ENCODE data around the gene ACOT6.
"Not testable (repeated sequence)": the region's sequence is repeated elsewhere in the genome, so short reads cannot be mapped to it uniquely, and the experiment has no call there.

The ACOT6 gene, protein sequence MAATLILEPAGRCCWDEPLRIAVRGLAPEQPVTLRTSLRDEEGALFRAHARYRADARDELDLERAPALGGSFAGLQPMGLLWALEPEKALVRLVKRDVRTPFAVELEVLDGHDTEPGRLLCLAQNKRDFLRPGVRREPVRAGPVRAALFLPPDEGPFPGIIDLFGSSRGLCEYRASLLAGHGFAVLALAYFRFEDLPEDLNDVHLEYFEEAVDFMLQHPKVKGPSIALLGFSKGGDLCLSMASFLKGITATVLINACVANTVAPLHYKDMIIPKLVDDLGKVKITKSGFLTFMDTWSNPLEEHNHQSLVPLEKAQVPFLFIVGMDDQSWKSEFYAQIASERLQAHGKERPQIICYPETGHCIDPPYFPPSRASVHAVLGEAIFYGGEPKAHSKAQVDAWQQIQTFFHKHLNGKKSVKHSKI
- 0 to 0.07 reads per million in 2 donors for total RNA-seq

DNA sequence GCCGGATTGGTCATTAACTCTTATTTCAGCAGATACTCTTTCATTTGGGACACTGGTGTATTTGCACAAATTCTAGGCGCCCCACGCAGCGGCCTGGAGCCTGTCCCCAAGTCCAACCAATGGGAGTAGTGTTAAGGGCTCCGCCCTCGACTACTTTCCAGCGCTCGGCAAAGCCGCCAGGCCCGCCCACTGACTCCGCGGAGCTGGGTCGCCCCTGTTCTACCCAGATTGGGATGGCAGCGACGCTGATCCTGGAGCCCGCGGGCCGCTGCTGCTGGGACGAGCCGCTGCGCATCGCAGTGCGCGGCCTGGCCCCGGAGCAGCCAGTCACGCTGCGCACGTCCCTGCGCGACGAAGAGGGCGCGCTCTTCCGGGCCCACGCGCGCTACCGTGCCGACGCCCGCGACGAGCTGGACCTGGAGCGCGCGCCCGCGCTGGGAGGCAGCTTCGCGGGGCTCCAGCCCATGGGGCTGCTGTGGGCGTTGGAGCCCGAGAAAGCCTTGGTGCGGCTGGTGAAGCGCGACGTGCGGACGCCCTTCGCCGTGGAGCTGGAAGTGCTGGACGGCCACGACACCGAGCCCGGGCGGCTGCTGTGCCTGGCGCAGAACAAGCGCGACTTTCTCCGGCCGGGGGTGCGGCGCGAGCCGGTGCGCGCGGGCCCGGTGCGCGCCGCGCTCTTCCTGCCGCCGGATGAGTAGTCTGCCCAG lies at the start of gene ACOT6:
TSS of gene ACOT6 (plus strand) at position 179 of the 707 bp plus-strand sequence. CDS start at position 234, 55 bp downstream.
- DNase-seq = peak; percentile 20 to 82 (median 42)

DNA sequence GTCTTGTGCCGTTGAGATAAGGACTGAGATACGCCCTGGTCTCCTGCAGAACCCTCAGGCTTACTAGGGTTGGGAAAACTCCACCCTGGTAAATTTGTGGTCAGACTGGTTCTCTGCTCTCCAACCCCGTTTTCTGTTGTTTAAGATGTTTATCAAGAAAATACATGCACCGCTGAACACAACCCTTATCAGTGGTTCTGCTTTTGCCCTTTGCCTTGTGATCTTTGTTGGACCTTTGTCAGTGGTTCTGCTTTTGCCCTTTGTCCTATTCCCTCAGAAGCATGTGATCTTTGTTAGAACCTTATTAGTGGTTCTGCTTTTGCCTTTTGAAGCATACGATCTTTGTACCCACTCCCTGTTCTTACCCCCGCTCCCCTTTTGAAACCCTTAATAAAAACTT lies 49.6 kb upstream of the ACOT6 start:
- DNase-seq = not testable (repeated sequence)

DNA sequence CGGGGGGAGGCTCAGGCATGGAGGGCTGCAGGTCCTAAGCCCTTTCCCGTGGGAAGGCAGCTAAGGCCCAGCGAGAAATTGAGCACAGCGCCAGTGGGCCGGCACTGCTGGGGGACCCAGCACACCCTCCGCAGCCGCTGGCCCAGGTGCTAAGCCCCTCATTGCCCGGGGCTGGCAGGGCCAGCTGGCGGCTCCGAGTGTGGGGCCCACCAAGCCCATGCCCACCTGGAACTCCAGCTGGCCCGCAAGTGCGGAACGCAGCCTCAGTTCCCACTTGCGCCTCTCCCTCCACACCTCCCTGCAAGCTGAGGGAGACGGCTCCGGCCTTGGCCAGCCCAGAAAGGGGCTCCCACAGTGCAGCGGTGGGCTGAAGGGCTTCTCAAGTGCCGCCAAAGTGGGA lies 45.9 kb upstream of the ACOT6 start:
- DNase-seq = not testable (repeated sequence)

DNA sequence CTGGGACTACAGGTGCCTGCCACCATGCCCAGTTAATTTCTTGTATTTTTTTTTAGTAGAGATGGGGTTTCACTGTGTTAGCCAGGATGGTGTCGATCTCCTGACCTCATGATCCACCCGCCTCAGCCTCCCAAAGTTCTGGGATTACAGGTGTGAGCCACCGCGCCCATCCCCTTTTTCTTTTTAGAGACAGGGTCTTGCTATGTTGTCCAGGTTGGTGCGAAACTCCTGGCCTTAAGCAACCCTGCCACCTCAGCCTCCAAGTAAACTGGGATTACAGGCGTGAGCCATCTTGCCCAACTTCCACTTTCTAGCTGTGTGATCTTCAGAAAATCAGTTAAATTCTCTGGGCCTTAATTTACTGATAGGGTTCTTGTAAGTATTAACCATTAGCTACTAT lies 45.4 kb upstream of the ACOT6 start:
- DNase-seq = not testable (repeated sequence)

DNA sequence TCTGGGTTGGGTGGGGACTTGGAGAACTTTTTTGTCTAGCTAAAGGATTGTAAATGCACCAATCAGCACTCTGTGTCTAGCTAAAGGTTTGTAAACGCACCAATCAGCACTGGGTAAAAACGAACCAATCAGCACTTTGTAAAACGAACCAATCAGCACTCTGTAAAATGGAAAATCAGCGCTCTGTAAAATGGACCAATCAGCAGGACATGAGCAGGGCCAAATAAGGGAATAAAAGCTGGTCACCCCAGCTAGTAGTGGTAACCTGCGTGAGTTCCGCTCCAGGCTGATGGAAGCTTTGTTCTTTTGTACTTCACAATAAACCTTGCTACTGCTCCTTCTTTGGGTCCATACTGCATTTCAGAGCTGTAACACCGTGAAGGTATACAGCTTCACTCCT lies 45.0 kb upstream of the ACOT6 start:
- peak in 1 of 5 experiments; percentile 28 for DNase-seq

DNA sequence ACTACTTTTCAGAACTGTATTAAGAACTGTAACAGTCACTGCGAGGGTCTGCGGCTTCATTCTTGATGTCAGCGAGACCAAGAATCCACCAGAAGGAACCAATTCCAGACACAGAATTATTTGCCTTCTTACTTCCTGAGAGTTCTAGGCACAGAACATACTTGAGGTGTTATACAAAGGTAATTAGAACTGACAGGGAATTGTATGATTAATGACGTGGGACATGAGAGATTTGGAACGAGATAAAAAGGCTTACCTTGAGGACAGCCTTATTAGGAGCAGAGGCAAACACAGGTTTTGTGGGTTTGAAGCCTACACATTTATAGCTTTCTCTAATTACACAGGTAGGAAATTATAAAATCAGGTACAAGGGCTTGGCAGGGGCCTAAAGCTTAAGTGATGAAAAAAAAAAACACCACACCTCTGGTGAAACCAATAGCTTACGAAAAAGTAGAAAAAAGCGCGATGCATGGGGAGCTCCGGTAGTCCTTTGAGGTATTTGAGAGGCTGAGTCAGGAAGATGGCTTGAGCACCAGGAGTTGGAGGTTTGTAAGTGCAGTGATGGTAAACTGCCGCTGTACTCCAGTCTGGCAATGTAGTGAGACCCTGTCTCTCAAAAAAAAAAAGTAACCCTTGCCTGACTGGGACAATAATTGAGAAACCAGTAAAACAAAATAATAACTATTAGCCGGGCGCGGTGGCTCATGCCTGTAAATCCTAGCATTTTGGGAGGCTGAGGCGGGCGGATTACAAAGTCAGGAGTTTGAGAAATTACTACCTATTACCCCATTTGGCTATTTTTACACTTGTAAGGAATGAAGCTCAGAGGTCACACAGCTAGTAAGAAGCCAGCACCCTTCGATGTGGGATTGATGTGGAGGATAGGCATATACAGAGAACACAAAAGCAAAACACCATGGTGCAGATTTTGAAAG lies 44.1 kb upstream of the ACOT6 start:
- peak in 2 of 5 experiments; percentile 16 to 55 for DNase-seq

DNA sequence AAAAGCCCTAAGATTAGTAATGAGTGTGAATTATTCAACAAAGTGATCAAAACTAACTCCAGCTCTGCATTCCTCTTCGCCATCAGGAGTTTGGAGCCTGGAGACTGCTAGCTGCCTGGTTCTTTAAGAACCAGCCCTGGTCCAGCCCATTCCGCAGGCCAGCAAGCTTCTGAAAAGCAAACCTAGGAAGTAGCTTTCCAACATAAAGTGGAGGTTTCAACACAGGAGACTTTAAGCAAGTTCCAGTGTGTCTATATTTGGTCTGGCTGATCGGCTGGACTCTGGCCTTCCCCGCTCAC lies 43.5 kb upstream of the ACOT6 start:
- DNase-seq = not testable (repeated sequence)

DNA sequence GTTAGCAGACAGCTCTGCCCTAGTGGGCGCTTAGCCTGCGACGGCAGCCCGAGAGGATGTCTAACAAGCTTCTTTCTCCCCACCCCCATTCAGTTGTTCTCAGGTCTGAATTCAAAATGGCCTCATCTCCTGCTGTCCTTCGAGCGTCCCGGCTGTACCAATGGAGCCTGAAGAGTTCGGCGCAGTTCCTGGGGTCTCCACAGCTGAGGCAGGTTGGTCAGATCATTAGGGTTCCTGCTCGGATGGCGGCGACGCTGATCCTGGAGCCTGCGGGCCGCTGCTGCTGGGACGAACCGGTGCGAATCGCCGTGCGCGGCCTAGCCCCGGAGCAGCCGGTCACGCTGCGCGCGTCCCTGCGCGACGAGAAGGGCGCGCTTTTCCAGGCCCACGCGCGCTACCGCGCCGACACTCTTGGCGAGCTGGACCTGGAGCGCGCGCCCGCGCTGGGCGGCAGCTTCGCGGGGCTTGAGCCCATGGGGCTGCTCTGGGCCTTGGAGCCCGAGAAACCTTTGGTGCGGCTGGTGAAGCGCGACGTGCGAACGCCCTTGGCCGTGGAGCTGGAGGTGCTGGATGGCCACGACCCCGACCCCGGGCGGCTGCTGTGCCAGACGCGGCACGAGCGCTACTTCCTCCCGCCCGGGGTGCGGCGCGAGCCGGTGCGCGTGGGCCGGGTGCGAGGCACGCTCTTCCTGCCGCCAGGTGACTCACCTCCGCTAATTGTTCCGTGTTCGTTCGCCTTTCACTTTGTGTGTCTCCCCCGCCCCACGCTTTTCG lies 42.9 kb upstream of the ACOT6 start, which contains the start of gene ACOT2:
TSS of gene ACOT2 (plus strand) at position 29 of the 774 bp plus-strand sequence. CDS start at position 57, 28 bp downstream.
- DNase-seq = peak; percentile 38 to 88 (median 76)

DNA sequence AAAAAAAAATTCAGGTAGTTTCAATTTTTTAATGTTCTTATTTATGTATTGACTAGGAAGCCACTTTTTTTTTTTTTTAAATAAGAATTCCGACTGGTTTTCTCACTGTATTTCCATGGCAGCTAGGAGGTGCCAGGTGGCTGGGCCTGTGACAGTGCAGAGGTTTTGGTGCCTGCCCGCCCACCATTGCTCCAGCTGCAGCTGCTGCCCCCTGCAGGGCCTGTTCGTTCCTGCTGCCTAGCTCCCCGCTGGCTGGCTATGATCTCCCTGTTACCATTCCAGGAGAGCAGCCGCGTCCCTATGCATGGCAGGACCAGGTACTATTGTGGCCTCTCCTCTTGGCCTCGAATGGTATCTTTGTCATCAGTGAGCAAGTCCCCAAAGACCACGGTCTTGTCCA lies 41.4 kb upstream of the ACOT6 start:
- DNase-seq = peak in 4 of 5 experiments; percentile 49 to 56 (median 52)

DNA sequence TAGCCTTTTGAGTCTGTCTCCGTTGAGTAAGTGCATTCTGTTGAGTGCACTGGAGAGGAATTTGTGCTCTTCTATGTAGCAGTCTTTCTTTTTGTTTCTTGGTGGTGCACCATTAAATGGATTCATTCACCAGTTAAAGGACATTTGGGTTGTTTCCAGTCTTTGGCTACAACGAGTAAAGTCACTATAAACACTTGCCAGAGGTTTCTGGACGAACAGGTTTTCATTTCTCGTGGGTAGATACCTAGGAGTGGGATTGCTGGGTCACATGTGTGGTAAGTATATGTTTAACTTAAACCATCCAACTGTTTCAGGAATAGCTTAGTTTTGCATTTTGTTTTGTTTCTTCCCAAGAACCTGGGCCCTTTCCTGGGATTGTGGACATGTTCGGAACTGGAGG lies 39.3 kb upstream of the ACOT6 start:
- DNase-seq = not testable (repeated sequence)

DNA sequence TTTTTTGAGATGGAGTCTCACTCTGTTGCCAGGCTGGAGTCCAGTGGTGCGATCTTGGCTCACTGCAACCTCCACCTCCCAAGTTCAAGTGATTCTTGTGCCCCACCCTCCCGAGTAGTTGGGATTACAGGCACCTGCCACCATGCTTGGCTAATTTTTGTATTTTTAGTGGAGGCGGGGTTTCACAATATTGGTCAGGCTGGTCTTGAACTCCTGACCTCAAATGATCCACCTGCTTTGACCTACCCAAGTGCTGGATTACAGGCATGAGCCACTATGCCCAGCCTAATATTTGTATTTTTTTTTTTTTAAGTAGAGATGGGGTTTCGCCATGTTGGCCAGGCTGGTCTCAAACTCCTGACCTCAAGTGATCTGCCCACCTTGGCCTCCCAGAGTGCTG lies 38.6 kb upstream of the ACOT6 start:
- not testable (repeated sequence) for DNase-seq

DNA sequence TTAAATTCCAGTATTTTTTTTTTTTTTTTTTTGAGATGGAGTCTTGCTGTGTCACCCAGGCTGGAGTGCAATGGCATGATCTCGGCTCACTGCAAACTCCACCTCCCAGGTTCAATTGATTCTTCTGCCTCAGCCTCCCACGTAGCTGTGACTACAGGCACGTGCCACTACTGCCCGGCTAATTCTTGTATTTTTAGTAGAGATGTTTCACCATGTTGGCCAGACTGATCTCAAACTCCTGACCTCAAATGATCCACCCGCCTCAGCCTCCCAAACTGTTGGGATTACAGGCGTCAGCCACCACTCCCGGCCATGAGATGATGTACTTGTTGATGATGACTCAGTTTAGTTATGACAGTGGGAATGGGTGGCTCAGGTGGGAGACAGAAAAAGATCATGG lies 38.1 kb upstream of the ACOT6 start:
- not testable (repeated sequence) for DNase-seq

DNA sequence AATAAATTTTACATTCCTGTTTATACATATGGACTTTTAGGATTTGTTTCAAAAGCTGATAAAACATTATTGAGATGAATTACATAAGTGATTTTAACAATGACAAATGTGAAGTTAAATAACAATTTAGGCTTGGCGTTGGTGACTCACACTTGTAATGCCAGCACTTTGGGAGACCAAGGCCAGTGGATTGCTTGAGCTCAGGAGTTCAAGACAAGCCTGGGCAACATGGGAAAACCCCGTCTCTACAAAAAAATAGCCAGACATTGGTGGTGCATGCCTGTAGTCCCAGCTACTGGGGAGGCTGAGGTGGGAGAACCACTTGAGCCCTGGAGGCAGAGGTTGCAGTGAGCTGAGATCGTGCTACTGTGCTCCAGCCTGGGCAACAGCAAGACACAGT lies 35.9 kb upstream of the ACOT6 start:
- no peak for DNase-seq

DNA sequence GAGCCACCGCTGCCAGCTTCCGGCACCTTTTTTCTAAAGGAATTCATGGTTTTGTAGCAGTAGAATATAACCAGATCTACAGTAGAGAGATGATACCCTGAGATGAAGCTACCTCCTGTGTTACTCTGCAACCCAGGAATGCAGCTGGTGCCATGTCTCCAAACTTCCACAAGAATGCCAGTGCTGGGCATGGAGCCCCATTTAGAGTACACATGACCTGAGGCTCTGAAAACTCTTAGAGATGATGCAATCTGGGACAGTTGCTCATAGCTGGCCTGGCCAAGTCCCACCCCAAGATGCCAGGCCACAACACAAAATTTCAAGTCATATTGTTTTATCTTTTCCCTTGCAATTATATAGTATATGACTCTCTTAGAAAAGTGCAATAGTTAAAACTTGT lies 35.1 kb upstream of the ACOT6 start:
- not testable (repeated sequence) for DNase-seq

DNA sequence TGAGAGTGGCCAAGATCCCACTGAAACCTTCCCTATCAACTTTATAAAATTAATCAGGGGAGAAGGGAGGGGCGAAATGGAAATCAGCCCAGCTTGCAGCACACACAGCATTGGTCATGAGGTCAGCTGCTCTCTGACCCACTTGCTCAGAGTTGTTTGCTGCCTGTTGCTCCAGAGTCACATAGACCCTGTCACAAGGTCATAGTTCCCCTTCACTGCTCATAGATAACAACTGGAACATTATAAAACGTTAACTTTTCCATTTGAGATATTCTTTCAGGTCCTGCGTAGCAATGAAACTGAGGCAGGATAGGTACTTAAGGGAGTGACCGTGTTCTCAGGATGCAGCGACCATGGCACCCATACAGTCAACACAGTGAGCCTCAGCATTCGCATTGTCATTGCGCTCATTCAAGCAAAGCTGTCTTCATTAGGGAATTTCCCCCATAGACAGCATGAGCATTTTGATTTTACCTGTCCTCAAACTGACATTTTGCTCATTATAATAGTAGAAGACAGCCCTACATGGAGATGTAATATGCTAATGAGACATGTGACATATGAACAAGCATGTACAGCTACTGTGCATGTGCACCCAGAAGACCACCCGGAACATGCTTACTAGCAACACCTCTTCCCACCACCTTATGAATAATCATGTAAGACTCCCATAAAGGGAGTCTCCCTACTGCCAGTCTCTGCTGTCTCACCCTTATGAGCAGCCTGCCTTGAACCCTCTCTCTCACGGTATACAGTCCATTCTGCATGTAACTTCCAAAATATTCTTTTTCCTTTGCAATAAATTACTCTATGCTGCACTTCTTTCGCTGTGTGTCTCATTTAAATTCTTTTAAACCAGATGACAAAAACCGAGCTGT lies 30.0 kb upstream of the ACOT6 start:
- not testable (repeated sequence) for DNase-seq

DNA sequence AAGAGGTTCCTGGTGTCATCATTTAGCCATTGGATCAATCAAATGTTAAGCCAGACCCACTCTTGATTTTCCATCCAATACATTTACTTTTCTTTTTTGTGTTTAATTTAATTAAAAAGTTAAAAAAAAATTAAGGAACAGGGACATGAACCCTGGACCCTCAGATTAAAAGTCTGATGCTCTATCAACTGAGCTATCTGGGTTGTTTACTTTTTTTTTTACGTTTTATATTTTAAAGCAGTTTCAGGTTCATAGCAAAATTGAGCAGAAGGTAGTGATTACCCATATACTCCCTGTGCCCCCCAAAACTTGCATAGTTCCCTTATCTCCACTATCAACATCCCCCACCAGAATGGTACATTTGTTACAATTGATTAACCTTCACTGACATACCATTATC lies 23.6 kb upstream of the ACOT6 start:
- DNase-seq = no peak

DNA sequence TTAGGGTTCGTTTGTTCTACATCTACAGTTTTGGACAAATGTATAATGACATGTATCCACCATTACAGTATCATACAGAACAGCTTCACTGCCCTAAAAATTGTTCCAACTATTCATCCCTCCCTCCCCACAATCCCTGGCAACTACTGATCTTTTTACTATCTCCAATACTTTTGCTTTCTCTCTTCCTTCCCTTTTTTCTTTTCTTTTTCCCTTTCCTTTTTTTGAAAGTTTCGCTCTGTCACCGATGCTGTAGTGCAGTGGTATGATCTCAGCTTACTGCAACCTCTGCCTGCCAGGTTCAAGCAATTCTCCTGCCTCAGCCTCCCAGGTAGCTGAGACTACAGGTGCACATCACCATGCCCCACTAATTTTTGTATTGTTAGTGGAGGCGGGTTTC lies 23.2 kb upstream of the ACOT6 start:
- DNase-seq = no peak

DNA sequence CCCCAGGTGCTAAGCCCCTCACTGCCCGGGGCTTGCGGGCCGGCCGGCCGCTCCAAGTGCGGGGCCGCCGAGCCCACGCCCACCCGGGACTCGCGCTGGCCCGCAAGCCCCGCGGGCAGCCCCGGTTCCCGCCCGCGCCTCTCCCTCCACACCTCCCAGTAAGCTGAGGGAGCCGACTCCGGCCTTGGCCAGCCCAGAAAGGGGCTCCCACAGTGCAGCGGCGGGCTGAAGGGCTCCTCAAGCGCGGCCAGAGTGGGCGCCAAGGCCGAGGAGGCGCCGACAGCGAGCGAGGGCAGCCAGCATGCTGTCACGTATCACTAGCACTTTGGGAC lies 21.7 kb upstream of the ACOT6 start:
- not testable (repeated sequence) for DNase-seq

DNA sequence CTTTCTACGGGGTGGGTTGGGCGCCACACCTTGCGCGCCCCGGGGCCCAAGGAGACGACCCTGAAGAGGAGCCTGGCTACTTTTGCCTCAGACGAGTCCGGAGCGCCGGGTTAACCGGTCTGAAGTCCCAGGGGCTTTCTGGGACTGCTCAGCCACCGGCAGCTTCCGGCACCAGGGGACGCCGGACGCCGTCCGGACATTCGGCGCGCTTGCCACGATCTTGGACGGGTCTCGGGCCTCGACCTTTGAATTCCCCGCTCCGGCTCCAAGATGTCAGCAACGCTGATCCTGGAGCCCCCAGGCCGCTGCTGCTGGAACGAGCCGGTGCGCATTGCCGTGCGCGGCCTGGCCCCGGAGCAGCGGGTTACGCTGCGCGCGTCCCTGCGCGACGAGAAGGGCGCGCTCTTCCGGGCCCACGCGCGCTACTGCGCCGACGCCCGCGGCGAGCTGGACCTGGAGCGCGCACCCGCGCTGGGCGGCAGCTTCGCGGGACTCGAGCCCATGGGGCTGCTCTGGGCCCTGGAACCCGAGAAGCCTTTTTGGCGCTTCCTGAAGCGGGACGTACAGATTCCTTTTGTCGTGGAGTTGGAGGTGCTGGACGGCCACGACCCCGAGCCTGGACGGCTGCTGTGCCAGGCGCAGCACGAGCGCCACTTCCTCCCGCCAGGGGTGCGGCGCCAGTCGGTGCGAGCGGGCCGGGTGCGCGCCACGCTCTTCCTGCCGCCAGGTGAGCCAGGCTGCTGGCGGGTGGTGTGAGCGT lies 20.4 kb upstream of the ACOT6 start, which contains the start of gene ACOT4:
TSS of gene ACOT4 (plus strand) at position 184 of the 760 bp plus-strand sequence. CDS start at position 271, 87 bp downstream.
- peak; percentile 17 to 78 (median 40) for DNase-seq

DNA sequence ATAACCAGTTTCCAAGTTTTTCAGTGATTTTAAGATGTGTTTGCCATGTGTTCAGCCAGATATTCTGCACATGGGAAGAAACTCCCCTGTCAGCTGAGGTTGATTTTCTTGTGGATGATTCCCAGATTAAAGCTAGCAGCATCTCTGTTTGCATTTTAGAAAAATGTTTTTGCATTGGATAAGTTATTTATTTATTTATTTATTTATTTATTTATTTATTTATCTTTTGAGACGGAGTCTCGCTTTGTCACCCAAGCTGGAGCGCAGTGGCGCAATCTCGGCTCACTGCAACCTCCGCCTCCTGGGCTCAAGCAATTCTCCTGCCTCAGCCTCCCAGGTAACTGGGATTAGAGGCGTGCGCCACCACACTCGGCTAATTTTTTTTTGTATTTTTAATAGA lies 17.8 kb upstream of the ACOT6 start:
- DNase-seq = no peak

Measured in T-helper 2 cell (primary cell).